Measurements from ENCODE around the gene EPB41L5.

DNA sequence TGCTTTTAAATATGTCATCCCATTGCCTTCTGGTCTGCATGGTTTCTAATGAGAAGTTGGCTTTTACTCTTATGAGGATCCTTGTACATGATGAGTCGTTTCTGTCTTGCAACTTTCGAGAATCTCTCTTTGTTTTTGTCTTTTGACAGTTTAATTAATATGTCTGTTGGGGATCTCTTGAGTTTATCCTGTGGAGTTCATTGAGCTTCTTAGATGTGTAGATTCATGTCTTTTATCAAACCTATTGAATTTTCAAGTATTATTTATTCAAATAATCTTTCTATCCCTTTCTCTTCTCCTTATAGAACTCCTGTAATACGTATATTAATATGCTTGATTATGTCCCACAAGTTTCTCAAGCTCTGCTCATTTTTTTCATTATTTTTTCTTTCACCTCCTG is 142.4 kb downstream of the EPB41L5 start:
- no peak for TF ChIP-seq POLR2A (IDR thresholded peaks at IDR 0.05)
- TF ChIP-seq, protein P1, sequence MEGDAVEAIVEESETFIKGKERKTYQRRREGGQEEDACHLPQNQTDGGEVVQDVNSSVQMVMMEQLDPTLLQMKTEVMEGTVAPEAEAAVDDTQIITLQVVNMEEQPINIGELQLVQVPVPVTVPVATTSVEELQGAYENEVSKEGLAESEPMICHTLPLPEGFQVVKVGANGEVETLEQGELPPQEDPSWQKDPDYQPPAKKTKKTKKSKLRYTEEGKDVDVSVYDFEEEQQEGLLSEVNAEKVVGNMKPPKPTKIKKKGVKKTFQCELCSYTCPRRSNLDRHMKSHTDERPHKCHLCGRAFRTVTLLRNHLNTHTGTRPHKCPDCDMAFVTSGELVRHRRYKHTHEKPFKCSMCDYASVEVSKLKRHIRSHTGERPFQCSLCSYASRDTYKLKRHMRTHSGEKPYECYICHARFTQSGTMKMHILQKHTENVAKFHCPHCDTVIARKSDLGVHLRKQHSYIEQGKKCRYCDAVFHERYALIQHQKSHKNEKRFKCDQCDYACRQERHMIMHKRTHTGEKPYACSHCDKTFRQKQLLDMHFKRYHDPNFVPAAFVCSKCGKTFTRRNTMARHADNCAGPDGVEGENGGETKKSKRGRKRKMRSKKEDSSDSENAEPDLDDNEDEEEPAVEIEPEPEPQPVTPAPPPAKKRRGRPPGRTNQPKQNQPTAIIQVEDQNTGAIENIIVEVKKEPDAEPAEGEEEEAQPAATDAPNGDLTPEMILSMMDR (IDR thresholded peaks at IDR 0.05): no peak

Measured in ovary (tissue), 3 donors.